AG20443 (cell line): ENCODE results near the gene ZBTB42.

Experiments
- DNase-seq: peaks from one replicate; pipeline ENCODE4 v3.0.0; 2012; ENCODE audit warnings: low spot score, mixed read lengths

The ZBTB42 gene

GRCh38 chr14:104800771-104801519 lies at the start of gene ZBTB42:
Gene ZBTB42 (plus strand): TSS chr14:104801101. CDS start chr14:104801198, 97 bp downstream.
- DNase-seq, result peak; percentile 81

DNA sequence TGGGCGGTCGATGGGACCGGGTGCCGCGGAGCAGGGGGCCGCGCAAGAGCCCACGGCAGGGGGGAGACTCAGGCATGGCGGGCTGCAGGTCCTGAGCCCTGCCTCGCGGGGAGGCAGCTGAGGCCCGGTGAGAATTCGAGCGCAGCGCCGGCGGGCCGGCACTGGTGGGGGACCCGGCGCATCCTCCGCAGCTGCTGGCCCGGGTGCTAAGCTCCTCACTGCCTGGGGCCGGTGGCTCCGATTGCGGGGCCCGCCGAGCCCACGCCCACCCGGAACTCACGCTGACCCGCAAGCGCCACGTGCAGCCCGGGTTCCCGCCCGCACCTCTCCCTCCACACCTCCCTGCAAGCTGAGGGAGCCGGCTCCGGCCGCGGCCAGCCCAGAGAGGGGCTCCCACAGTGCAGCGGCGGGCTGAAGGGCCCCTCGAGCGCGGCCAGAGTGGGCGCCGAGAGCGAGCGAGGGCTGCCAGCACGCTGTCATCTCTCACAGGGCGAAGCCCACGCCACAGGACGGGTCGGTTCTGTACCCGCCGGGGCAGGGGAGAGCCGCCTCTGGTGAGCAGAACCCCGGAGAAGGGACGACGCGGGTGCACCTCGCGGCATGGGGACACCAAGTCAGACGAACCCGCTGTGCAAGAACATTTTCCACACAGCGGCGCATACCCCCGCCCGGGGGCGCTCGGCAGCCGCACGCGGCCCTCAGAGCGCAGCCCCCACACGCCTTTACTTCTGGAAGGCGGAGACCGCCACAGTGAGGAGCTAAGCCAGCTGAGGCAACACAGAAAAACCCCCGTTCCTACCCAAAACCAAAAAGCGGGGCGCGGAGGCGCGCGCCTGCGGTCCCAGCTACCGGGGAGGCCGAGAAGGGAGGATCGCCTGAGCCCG lies 49.1 kb upstream of the ZBTB42 start:
- no peak for DNase-seq

- DNase-seq, result no peak
These were observed 48.5 kb upstream of the ZBTB42 start for GRCh38 chr14:104752423-104752734.

GRCh38 chr14:104752735-104753527 lies 48.0 kb upstream of the ZBTB42 start, which contains the start of gene SIVA1:
Gene SIVA1 (plus strand): TSS chr14:104753147. CDS start chr14:104753202, 55 bp downstream.
- DNase-seq, result peak; percentile 100

DNA sequence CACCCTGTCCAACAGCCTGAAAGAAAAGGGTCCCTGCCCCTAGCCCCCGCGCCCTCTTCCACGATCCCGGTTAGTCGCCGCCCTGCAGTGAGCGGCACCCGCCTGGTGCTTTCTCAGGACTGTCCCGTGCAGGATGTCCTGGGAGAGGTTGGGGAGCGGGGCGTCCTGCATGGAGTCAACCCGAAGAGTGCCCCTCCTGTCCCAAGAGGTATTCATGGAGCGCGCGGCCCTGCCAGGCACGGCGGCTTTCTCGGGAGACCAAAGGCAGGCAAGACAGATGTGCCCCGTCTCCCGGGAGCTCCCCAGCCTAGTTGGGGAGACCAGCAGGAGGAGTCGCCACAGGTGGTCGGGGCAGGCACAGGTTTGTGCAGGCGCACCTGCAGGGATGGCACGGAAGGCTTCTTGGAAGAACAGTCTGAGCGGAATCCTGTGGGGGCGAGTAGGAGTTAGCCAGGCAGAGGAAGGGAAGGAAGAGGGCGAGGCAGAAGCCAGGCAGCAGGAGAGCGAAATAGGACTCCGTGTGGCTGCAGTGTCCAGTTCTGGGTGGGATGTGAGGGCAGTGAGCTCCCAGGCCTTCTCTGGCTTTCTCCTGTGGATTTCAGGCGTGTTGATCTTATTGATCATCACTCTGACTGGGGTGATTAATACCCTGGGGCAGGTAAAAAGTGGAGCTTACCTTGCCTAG lies 47.2 kb upstream of the ZBTB42 start:
- no peak for DNase-seq

- DNase-seq, result no peak
These were observed 46.6 kb upstream of the ZBTB42 start for GRCh38 chr14:104754213-104754851.

DNA sequence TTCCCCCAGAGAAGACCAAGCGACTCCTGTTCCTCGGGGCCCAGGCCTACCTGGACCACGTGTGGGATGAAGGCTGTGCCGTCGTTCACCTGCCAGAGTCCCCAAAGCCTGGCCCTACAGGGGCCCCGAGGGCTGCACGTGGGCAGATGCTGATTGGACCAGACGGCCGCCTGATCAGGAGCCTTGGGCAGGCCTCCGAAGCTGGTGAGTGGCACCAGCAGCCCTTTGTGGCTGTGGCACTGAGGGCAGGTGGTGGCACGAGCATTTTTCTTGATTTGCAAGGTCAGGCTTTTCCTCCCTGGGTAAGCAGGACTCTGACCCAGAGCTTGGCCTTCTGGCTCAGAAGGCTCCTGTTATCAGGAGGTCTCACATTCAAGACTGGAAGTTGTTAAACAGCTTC lies 45.3 kb upstream of the ZBTB42 start:
- DNase-seq, result no peak

DNA sequence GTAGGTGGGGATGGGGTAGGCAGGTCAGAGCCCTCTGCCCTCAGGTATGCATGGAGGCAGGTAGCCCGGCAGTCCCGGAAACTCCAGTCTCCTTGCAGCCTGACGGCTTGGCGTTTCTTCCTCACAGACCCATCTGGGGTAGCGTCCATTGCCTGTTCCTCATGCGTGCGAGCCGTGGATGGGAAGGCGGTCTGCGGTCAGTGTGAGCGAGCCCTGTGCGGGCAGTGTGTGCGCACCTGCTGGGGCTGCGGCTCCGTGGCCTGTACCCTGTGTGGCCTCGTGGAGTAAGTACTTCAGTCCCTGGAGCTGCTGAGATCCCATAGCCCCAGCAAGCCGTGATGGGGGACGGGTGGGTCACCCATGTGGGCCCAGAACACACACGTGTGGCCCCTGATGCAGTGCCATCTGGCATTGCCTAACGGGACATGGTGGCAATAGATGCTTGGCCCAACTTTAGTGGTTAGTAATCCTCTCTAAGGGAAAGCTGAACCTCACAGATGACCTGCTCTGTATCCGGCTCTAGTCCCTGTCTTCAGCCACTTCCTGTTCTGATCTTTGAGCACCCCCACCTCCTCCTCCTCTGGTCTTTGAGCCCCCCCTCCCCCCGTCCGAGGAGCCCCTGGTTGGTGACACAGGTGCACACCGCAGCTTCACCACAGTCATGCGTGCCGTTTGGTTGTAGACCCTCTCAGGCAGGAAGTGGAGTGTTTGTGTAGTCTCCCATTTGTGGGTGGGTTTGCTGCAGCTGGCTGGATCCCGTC lies 44.2 kb upstream of the ZBTB42 start:
- no peak for DNase-seq

DNA sequence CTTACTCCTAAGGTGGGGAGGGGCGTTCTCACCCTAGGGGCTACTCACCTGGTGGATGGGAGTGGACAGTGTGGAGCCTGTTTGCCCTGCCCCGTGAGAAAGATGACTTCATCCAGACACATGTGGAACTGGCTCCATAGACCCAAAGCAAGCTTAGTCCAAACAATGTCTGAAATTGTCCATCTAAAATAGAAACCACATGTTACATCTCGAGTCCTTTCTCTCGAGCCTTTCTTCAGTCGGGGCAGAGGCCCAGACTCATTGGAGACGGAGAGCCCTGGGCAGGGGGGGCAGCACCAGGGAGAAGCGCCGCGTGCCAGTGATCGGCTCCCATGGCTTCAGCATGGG lies 43.7 kb upstream of the ZBTB42 start:
- no peak for DNase-seq

- no peak for DNase-seq
These were observed 43.1 kb upstream of the ZBTB42 start for GRCh38 chr14:104757681-104758392.

DNA sequence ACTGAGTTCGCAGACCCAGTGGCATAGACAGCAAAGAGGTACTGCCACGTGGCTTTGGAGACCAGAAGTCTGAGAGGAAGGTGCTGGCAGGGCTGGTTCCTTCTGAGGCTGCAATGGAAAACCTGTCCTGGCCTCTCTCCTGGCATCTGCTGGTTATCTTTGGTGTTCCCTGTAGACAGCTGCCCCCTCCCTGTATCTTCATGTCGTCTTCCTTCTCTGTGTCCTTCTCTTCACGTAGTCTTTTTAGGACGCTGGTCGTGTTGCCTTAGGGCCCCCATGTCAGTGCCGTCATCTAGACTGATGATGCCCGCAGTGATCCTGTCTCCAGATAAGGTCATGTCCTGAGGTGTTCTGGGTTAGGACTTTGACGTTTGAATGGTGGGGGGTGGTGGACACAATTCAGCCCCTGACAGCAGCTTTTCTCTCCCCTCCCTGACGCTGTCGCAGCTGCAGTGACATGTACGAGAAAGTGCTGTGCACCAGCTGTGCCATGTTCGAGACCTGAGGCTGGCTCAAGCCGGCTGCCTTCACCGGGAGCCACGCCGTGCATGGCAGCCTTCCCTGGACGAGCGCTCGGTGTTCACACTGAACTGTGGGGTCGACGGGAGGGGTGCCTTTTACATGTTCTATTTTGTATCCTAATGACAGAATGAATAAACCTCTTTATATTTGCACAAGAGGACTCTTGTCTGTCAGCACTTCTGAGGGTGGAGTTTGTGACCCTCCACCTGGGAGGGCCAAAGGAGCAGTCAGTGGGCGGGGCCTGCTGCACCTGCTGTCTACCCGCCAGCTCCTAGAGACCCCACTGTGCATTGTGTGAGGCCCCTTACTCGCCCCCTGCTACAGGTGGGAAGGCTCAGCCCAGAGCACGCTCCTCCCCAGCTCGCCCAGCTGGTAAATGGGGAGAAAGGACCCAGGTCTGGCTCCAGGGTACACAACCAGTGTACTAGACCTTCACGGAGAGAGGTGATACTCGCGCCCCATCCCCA lies 41.6 kb upstream of the ZBTB42 start:
- no peak for DNase-seq

DNA sequence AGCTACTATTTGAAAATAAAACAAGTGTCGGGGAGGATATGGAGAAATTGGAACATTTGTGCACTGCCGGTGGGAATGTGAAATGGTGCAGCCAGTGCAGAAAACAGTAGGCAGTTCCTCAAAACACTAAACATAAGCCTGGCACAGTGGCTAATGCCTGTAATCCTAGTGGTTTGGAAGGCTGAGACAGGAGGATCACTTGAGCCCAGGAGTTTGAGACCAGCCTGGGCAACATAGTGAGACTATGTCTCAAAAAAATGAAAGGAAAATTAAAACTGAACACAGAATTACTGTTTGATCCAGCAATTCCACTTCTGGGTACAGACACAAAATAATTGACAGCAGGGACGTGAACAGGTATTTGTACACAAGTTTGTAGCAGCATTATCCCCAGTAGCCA lies 35.4 kb upstream of the ZBTB42 start:
- DNase-seq, result no peak

GRCh38 chr14:104766256-104766862 lies 34.5 kb upstream of the ZBTB42 start:
- no peak for DNase-seq

GRCh38 chr14:104766863-104767633 lies 33.9 kb upstream of the ZBTB42 start:
- no peak for DNase-seq

- DNase-seq, result no peak
These were observed 33.3 kb upstream of the ZBTB42 start for GRCh38 chr14:104767634-104767918.

DNA sequence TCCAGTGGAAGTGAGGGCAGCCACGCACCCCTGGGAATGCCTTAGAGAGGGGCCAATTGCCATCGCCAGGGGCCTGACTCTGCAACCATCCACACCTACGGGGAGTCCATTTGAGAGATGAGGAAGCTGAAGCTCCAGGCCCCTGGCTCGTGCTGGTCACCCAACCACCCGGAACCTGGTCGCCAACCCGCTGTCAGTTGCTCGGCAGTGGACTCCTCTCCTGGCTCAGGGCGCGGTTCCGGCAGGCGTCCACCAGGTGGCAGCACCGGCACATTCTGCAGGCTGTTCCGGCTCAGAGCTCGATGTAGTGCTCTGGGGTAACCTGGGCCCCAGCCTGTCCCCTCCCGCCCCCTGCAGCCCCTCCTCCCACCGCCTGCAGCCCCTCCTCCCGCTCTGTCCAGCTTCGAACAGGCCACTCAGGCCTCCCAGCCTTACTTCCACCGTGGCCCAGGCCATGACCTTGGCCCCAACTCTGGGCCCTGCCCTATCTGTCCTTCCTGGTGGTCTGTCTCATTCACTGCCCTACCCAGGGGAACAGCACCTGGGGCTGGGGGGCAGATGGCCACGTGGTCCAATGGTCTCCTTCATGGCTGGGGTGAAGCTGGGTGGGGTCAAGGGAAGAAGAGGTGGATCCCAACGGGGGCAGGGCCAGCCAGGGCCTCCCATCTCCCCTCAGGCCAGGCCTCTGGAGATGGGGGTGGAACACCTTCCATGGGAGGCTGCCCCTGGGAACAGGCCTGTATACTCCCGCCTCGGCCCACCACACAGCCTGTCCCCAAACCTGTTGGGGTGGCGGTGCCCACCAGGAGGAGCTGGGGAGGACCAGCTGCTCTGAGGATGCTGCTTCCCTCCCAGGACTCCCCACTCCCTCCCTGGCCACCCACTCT lies 32.2 kb upstream of the ZBTB42 start:
- DNase-seq, result peak; percentile 91
